Thyroid gland (tissue), 4 donors: ENCODE results near the gene AGTRAP.

Source experiments
- CTCF ChIP-seq, 6 experiments: fragments of 200-600 bp in 3 of 6; fragments of 450-650 bp in 3 of 6; sonication (generic) in 3 of 6; IDR thresholded peaks; one replicate each; pipeline ENCODE4 v1.5.1; 2016 to 2019; ENCODE audit warnings: antibody characterized with exemption in 6 of 6, mild to moderate bottlenecking in 2 of 6, inconsistent platforms in 1 of 6, moderate library complexity in 1 of 6
- POLR2A ChIP-seq, 2 donors: fragments of 450-650 bp; IDR thresholded peaks; one replicate each; pipeline ENCODE4 v1.6.1; 2017; ENCODE audit warnings: antibody characterized with exemption in 2 of 2, mild to moderate bottlenecking in 2 of 2, moderate library complexity in 1 of 2

- TF ChIP-seq CTCF (IDR thresholded peaks at IDR 0.05) (peak in 2 of 6 experiments; percentile 26 to 33), POLR2A (IDR thresholded peaks at IDR 0.05) (no peak)
These were observed 13.3 kb downstream of the AGTRAP start for GRCh38 chr1:11749203-11749689.
